Activated effector memory CD4-positive, alpha-beta T cell treated with anti-CD3 and anti-CD28 coated beads, Interleukin-2, amount 50 U/mL, for 16 hours (primary cell): ENCODE data around the gene OOSP1.
"Not testable (repeated sequence)": the region's sequence is repeated elsewhere in the genome, so short reads cannot be mapped to it uniquely, and the experiment has no call there.

Experiments
- DNase-seq: peaks from one replicate; pipeline ENCODE4 v3.0.0-alpha.2; 2020

The OOSP1 gene

GRCh38 chr11:59962107-59962482, 23.9 kb downstream of the OOSP1 start:
- no peak for DNase-seq

- DNase-seq, result no peak
Observed at GRCh38 chr11:59963733-59964132, 25.5 kb downstream of the OOSP1 start, which contains the start of gene OOSP4A. TSS of gene OOSP4A (plus strand) at chr11:59964033. CDS start at chr11:59964033, 0 bp downstream.

DNA sequence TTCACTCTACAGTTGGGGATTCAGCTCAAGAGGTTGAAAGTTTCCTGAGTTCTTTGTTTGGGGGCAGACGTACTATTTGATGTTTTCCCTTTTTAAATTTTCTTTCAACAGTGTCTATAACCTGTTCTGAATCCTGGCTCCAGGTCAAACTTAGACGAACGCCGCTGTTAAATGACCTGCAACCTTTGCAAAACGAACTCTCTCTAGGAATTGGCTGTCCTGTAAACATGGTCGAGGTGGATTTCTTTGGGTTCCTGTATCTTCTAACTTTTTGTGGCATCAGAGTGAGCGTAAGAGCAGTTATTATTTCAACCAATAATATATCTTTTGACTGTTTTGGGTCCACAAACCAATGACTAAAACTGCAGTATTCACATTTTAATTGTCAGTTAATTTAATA, 27.2 kb downstream of the OOSP1 start:
- DNase-seq, result no peak

GRCh38 chr11:59966201-59966600, 28.0 kb downstream of the OOSP1 start:
- no peak for DNase-seq

- DNase-seq, result no peak
Observed at GRCh38 chr11:59967677-59968394, 29.6 kb downstream of the OOSP1 start.

GRCh38 chr11:59968395-59968783, 30.2 kb downstream of the OOSP1 start:
- DNase-seq, result no peak

DNA sequence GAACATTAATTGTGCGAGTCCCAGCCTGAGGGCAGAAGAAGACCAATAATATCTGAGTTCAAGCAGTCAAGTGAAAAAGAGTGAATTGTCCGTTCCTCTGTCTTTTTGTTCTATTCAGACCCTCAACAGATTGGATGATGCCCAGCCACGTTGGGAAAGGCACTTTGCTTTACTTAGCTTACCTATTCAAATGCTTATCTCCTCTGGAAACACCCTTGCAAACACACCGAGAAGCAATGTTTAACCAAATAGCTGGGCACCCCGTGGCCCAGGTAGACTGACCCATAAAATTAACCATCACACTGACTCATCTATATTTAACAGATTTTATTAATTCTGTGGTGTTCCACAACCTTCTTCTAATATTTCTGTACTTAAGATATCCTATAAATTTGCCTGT, 34.9 kb downstream of the OOSP1 start:
- no peak for DNase-seq

DNA sequence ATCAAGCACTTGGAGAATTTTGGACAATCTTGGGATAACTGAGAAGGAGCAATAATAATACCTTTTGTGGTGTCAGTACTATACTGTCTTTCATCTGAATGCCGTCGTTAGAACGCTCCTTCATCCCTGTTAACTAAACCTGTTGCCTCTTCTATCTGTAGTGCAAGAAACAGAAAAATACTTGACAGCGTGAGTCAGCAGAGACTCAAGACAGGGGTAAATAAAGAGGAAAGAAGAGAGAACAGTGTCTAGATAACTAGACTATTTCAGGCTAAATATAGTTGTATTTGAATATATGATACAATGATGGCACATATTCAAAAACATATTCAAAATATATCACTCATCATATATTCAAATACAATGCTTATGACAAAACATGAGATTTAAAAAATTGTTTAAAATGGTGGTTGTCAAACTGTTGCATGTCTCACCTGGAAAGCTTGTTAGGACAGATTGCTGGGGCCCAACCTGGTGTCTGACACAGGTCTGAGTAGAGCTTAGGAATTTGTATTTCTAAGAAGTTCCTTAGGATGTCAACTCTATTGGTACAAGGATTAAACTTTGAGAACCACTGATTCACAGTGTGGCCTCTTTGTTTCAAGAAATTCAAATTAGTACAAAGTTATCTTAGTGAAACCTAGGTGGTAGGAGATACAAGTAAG, 43.0 kb downstream of the OOSP1 start:
- DNase-seq, result no peak

GRCh38 chr11:59982037-59982436, 43.8 kb downstream of the OOSP1 start:
- DNase-seq, result not testable (repeated sequence)

DNA sequence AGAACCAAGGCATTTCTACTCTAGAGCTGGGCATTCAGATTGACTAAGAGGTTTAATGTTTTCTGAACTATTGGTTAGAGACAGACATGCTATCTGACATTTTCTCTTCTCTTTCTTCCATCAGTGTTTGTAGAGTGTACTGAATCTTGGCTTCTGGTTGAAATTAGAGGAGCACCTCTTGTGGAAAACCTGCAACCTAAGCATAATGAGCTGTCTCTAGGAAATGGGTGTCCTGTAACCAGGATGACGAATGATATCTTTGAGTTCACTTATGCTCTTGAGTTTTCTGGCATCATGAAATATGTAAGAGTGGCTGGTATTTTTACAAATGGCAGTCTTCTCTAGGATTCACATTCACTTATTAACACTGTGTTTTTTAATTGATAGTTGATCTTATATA, 45.0 kb downstream of the OOSP1 start:
- no peak for DNase-seq

- DNase-seq, result no peak
Observed at GRCh38 chr11:59984368-59984767, 46.1 kb downstream of the OOSP1 start.

DNA sequence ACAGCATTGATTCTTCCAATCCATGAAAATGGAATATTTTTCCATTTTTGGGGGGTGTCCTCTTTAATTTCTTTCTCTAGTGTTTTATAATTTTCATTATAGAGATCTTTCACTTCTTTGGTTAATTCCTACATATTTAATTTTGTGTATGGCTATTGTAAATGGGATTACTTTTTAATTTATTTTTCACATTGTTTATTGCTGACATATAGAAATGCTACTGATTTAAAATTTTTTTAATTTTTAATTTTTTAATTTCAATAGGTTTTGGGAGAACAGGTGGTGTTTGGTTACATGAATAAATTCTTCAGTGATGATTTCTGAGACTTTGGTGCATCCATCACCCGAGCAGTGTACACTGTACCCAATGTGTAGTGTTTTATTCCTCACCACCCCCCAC, 52.2 kb downstream of the OOSP1 start:
- no peak for DNase-seq

DNA sequence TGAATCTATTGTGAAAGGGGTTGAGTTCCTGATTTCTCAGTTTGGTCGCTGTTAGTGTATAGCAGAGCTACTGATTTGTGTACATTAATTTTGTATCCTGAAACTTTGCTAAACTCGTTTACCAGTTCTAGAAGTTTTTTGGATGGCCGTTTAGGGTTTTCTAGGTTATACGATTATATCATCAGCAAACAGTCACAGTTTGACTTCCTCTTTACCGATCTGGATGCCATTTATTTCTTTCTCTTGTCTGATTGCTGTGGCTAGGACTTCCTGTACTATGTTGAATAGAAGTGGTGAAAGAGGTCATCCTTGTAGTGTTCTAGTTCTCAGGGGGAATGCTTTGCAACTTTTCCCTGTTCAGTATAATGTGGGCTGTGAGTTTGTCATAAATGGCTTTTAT, 54.2 kb downstream of the OOSP1 start:
- DNase-seq, result no peak

DNA sequence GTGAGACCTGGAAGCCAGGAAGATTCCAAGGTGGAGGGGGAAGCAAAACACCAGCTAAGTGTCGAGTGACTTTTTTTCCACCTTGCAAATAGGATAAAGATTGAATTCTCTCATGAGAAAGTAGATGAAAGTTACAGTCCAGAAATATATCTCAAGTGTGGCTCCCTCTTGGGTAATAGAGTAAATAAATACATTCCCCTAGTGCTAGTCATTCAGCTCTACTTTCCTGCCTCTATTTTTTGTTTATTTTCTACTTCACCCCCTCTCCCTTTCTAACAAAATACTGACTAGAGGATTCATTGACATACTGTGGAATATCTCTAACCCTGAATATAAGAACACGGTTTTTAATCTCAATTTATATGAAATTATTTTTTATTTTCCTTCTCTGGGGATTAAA, 59.6 kb downstream of the OOSP1 start:
- no peak for DNase-seq

- DNase-seq, result no peak
Observed at GRCh38 chr11:59999691-60000090, 61.5 kb downstream of the OOSP1 start.

DNA sequence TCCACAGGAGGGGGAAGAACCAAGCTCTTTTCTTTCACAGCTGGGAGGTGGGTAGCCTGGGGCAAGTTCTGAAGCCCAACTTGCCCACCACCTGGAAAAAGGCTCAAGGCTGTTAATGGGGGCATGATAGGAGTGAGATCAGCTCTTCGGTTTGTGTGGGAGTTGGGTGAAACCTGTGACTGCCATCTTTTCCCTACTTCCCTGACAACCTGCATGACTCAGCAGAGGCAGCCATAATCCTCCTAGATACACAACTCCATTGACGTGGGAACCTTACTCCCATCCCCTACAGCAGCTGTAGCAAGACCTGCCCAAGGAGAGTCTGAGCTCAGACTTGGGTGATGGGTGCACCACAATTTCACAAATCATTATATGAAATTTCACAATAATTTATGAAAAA, 65.5 kb downstream of the OOSP1 start:
- no peak for DNase-seq

GRCh38 chr11:60005360-60005759, 67.1 kb downstream of the OOSP1 start:
- no peak for DNase-seq
